Measurements from ENCODE around the gene MCFD2.
"Not testable (repeated sequence)": the region's sequence is repeated elsewhere in the genome, so short reads cannot be mapped to it uniquely, and the experiment has no call there.

Gene MCFD2

GRCh38 chr2:46877619-46878113, 37.9 kb downstream of the MCFD2 start:
- DNase-seq (ENCODE audit: low spot score), result no peak
- no peak for TF ChIP-seq CTCF (IDR thresholded peaks at IDR 0.05; ENCODE audit: poor library complexity, severe bottlenecking)
- Histone ChIP-seq H3K27me3 (ENCODE audit: insufficient read depth, poor library complexity, severe bottlenecking) (no peaks in the 10 kb centered on the region), H3K4me1 (ENCODE audit: insufficient read depth, poor library complexity, severe bottlenecking) (peaks cover 24% of the 10 kb centered on the region), H3K4me3 (ENCODE audit: severe bottlenecking) (no peak overlapping the region), H3K27ac (ENCODE audit: poor library complexity, severe bottlenecking) (peak overlapping the region; percentile 33), H3K36me3 (ENCODE audit: low read depth) (no peaks in the 10 kb centered on the region), H3K9me3 (ENCODE audit: severe bottlenecking) (no peaks in the 10 kb centered on the region)
- ATAC-seq (ENCODE audit: low read depth), result no peak

- H3K36me3 ChIP-seq (ENCODE audit: low read depth), result no peaks in the 10 kb centered on the region
- ATAC-seq (ENCODE audit: low read depth), result peak; percentile 66
- H3K4me1 ChIP-seq (ENCODE audit: insufficient read depth, poor library complexity, severe bottlenecking), result peaks cover 16% of the 10 kb centered on the region
- DNase-seq (ENCODE audit: low spot score), result no peak
- H3K27ac ChIP-seq (ENCODE audit: poor library complexity, severe bottlenecking), result peak overlapping the region; percentile 33
- no peaks in the 10 kb centered on the region for H3K9me3 ChIP-seq (ENCODE audit: severe bottlenecking)
- peak; percentile 69 for TF ChIP-seq CTCF (IDR thresholded peaks at IDR 0.05; ENCODE audit: poor library complexity, severe bottlenecking)
- H3K4me3 ChIP-seq (ENCODE audit: severe bottlenecking), result no peak overlapping the region
- H3K27me3 ChIP-seq (ENCODE audit: insufficient read depth, poor library complexity, severe bottlenecking), result no peaks in the 10 kb centered on the region
Observed at GRCh38 chr2:46876741-46877384, 38.7 kb downstream of the MCFD2 start.

GRCh38 chr2:46875962-46876689, 39.5 kb downstream of the MCFD2 start:
- H3K4me1 ChIP-seq (ENCODE audit: insufficient read depth, poor library complexity, severe bottlenecking), result peaks cover 12% of the 10 kb centered on the region
- not testable (repeated sequence) for H3K4me3 ChIP-seq (ENCODE audit: severe bottlenecking); ATAC-seq (ENCODE audit: low read depth); H3K27me3 ChIP-seq (ENCODE audit: insufficient read depth, poor library complexity, severe bottlenecking); H3K27ac ChIP-seq (ENCODE audit: poor library complexity, severe bottlenecking); H3K36me3 ChIP-seq (ENCODE audit: low read depth); DNase-seq (ENCODE audit: low spot score); H3K9me3 ChIP-seq (ENCODE audit: severe bottlenecking)

DNA sequence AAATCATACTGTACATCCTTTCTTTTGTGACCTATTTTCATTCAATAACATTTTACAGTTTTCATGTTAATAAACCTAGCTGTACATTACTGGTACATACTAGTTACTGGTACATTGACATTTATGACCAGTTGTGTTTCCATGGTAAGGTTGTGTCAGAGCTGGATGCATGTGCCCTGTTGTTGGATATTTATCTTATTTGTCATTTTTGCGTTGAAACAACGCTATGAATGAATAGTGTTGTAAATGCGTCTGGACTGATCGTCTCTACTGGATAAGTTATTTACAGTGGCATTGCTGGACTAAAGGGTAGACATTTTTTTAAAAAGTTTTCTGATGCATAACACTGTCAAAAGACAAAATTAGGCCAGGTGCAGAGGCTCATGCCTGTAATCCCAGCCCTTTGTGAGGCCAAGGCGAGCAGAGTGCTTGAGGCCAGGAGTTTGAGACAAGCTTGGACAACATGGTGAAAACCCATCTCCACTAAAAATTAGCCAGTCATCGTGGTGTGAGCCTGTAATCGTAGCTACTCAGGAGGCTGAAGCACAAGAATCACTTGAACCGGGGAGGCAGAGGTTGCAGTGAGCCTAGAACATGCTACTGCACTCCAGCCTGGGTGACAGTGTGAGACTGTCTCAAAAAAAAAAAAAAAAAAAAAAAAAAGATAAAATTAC, 40.2 kb downstream of the MCFD2 start:
- TF ChIP-seq CTCF (IDR thresholded peaks at IDR 0.05; ENCODE audit: poor library complexity, severe bottlenecking), result no peak
- ATAC-seq (ENCODE audit: low read depth) (no peak), DNase-seq (ENCODE audit: low spot score) (no peak)
- Histone ChIP-seq H3K4me3 (ENCODE audit: severe bottlenecking) (no peak overlapping the region), H3K36me3 (ENCODE audit: low read depth) (no peaks in the 10 kb centered on the region), H3K9me3 (ENCODE audit: severe bottlenecking) (no peaks in the 10 kb centered on the region), H3K27me3 (ENCODE audit: insufficient read depth, poor library complexity, severe bottlenecking) (no peaks in the 10 kb centered on the region), H3K27ac (ENCODE audit: poor library complexity, severe bottlenecking) (no peak overlapping the region), H3K4me1 (ENCODE audit: insufficient read depth, poor library complexity, severe bottlenecking) (peaks cover 12% of the 10 kb centered on the region)

GRCh38 chr2:46874236-46874929, 41.2 kb downstream of the MCFD2 start:
- Histone ChIP-seq H3K9me3 (ENCODE audit: severe bottlenecking) (no peaks in the 10 kb centered on the region), H3K27me3 (ENCODE audit: insufficient read depth, poor library complexity, severe bottlenecking) (no peaks in the 10 kb centered on the region), H3K27ac (ENCODE audit: poor library complexity, severe bottlenecking) (peak overlapping the region; percentile 58), H3K4me1 (ENCODE audit: insufficient read depth, poor library complexity, severe bottlenecking) (peaks cover 12% of the 10 kb centered on the region), H3K4me3 (ENCODE audit: severe bottlenecking) (no peak overlapping the region), H3K36me3 (ENCODE audit: low read depth) (no peaks in the 10 kb centered on the region)
- no peak for TF ChIP-seq CTCF (IDR thresholded peaks at IDR 0.05; ENCODE audit: poor library complexity, severe bottlenecking)
- ATAC-seq (ENCODE audit: low read depth) (no peak), DNase-seq (ENCODE audit: low spot score) (no peak)
